GM23338 (cell line): ENCODE results near the gene GRHL3. TPM values are rescaled to one million over a fixed set of nuclear protein-coding genes. Genes with fewer than 3 reads are reported as not detected.

ENCODE experiments used
- ATAC-seq: fragments of 200-7000 bp; cut with Tn5 transposase; 3 replicates; pipeline ENCODE4 v1.9.1; 2020
- DNase-seq: peaks from one replicate; pipeline ENCODE4 v3.0.0-alpha.2; 2015; ENCODE audit warnings: low spot score
- H2AFZ ChIP-seq: fragments of 200-600 bp; sonication (generic); 2 replicates; pipeline ENCODE4 v1.8.0; 2016; ENCODE audit warnings: antibody characterized with exemption, mild to moderate bottlenecking, moderate library complexity
- H3F3A ChIP-seq: fragments of 200-600 bp; sonication (generic); replicated peaks from 2 replicates; pipeline ENCODE4 v1.8.0; 2017; ENCODE audit warnings: antibody characterized with exemption, mixed run types, low read depth
- H3K27ac ChIP-seq: fragments of 200-600 bp; sonication (generic); 2 replicates; pipeline ENCODE4 v1.6.1; 2016; ENCODE audit warnings: low read depth
- H3K27me3 ChIP-seq: fragments of 200-600 bp; sonication (generic); 2 replicates; pipeline ENCODE4 v1.8.0; 2016; ENCODE audit warnings: mild to moderate bottlenecking, mixed run types, moderate library complexity; ENCODE audit not compliant: insufficient read depth
- H3K36me3 ChIP-seq: fragments of 200-600 bp; sonication (generic); 2 replicates; pipeline ENCODE4 v1.8.0; 2016; ENCODE audit warnings: mild to moderate bottlenecking; ENCODE audit not compliant: insufficient read depth
- H3K4me1 ChIP-seq: fragments of 200-600 bp; sonication (generic); 2 replicates; pipeline ENCODE4 v1.8.0; 2016; ENCODE audit warnings: mild to moderate bottlenecking, moderate library complexity; ENCODE audit not compliant: insufficient read depth
- H3K4me2 ChIP-seq: fragments of 200-600 bp; sonication (generic); 2 replicates; pipeline ENCODE4 v1.7.1; 2017; ENCODE audit warnings: mixed run types
- H3K4me3 ChIP-seq: fragments of 200-600 bp; sonication (generic); 2 replicates; pipeline ENCODE4 v1.6.1; 2016; ENCODE audit warnings: mixed run types
- H3K79me2 ChIP-seq: fragments of 200-600 bp; sonication (generic); replicated peaks from 2 replicates; pipeline ENCODE4 v1.8.0; 2017; ENCODE audit warnings: mild to moderate bottlenecking; ENCODE audit not compliant: insufficient read depth
- H3K9me2 ChIP-seq: fragments of 200-600 bp; sonication (generic); 2 replicates; pipeline ENCODE4 v1.8.0; 2017; ENCODE audit not compliant: insufficient read depth
- H4K20me1 ChIP-seq: fragments of 200-600 bp; sonication (generic); replicated peaks from 2 replicates; pipeline ENCODE4 v1.8.0; 2017; ENCODE audit warnings: mild to moderate bottlenecking; ENCODE audit not compliant: insufficient read depth
- H3K27ac Mint-ChIP-seq: 2 replicates; pipeline ENCODE4 v1.8.0; 2020; ENCODE audit warnings: inconsistent platforms, mild to moderate bottlenecking, moderate library complexity, mixed read lengths
- H3K27me3 Mint-ChIP-seq: 3 replicates; pipeline ENCODE4 v1.8.0; 2022; ENCODE audit warnings: low read depth, mild to moderate bottlenecking, moderate library complexity, mixed read lengths, inconsistent platforms; ENCODE audit not compliant: insufficient read depth, poor library complexity
- H3K36me3 Mint-ChIP-seq: 3 replicates; pipeline ENCODE4 v1.8.0; 2021; ENCODE audit warnings: low read depth, mild to moderate bottlenecking, inconsistent platforms, moderate library complexity, mixed read lengths
- H3K4me1 Mint-ChIP-seq: 3 replicates; pipeline ENCODE4 v1.8.0; 2020; ENCODE audit warnings: mild to moderate bottlenecking, inconsistent platforms, mixed read lengths
- H3K4me3 Mint-ChIP-seq: 3 replicates; pipeline ENCODE4 v1.8.0; 2021; ENCODE audit warnings: moderate library complexity, mild to moderate bottlenecking, inconsistent platforms, mixed read lengths
- H3K9me3 Mint-ChIP-seq: 3 replicates; pipeline ENCODE4 v1.8.0; 2020; ENCODE audit warnings: moderate library complexity, mild to moderate bottlenecking, inconsistent platforms, mixed read lengths
- CREB1 ChIP-seq: fragments of 250-450 bp; sonication (Bioruptor Pico); IDR thresholded peaks from 2 replicates; pipeline ENCODE4 v1.5.0; 2020; ENCODE audit warnings: low read depth, mild to moderate bottlenecking, moderate library complexity
- CTCF ChIP-seq, 2 experiments: fragments of 200-600 bp in 1 of 2; sonication (generic) in 1 of 2; conservative IDR thresholded peaks; 2 replicates each; pipeline versions ENCODE4 v1.5.1 to v1.6.1; 2016 to 2017; ENCODE audit warnings: antibody characterized with exemption in 2 of 2, low read depth in 2 of 2, mild to moderate bottlenecking in 2 of 2, moderate library complexity in 1 of 2
- ETS1 ChIP-seq: IDR thresholded peaks from 2 replicates; pipeline ENCODE4 v1.6.1; 2016; ENCODE audit warnings: antibody characterized with exemption
- EZH2 ChIP-seq: fragments of 200-600 bp; sonication (generic); IDR thresholded peaks from one replicate; pipeline ENCODE4 v1.8.0; 2017; ENCODE audit warnings: antibody characterized with exemption, mild to moderate bottlenecking, low read depth; ENCODE audit not compliant: unreplicated experiment
- EZH2phosphoT487 ChIP-seq: fragments of 200-600 bp; sonication (generic); IDR thresholded peaks from one replicate; pipeline ENCODE4 v1.8.1; 2018; ENCODE audit warnings: antibody characterized with exemption; ENCODE audit not compliant: unreplicated experiment
- JUNB ChIP-seq: IDR thresholded peaks from one replicate; pipeline ENCODE4 v1.6.1; 2016; ENCODE audit warnings: antibody characterized with exemption; ENCODE audit not compliant: unreplicated experiment
- NANOG ChIP-seq: IDR thresholded peaks from 2 replicates; pipeline ENCODE4 v1.6.1; 2016; ENCODE audit warnings: antibody characterized with exemption, borderline replicate concordance
- POLR2AphosphoS5 ChIP-seq: IDR thresholded peaks from 2 replicates; pipeline ENCODE4 v1.6.1; 2016; ENCODE audit warnings: antibody characterized with exemption, low read depth
- REST ChIP-seq: IDR thresholded peaks from one replicate; pipeline ENCODE4 v1.6.1; 2018; ENCODE audit warnings: antibody characterized with exemption; ENCODE audit not compliant: unreplicated experiment
- STAT1 ChIP-seq: IDR thresholded peaks from one replicate; pipeline ENCODE4 v1.6.1; 2016; ENCODE audit warnings: antibody characterized with exemption; ENCODE audit not compliant: unreplicated experiment
- ZNF114 ChIP-seq: fragments of 250-450 bp; sonication (Bioruptor Pico); IDR thresholded peaks from 2 replicates; pipeline ENCODE4 v1.5.0; 2020; ENCODE audit warnings: mild to moderate bottlenecking, moderate library complexity
- ZNF331 ChIP-seq: fragments of 250-450 bp; sonication (Bioruptor Pico); IDR thresholded peaks from 2 replicates; pipeline ENCODE4 v1.5.0; 2020; ENCODE audit warnings: low read depth, mild to moderate bottlenecking, moderate library complexity
- polyA plus RNA-seq: library from polyadenylated mRNA; unstranded; fragments of >200 nt; fragmentation: Nextera tagmentation; extraction: Ambion mirVana; gene quantifications from 2 replicates; pipeline ENCODE4 v1.2.1, GENCODE V29; 2016
- total RNA-seq: library from RNA; depleted of rRNA; stranded (reverse); fragments of >200 nt; shearing (Covaris generic); gene quantifications from 2 replicates; pipeline ENCODE4 v1.2.3, GENCODE V29; 2014
- TF ChIP-seq, protein P1 (sequence below): fragments of 250-450 bp; sonication (Bioruptor Pico); IDR thresholded peaks from 2 replicates; pipeline ENCODE4 v1.5.0; 2020; ENCODE audit warnings: mild to moderate bottlenecking, moderate library complexity

Gene GRHL3
- total and polyA plus RNA-seq, 2 experiments from 2014 or later, result 0.78 to 1.1 TPM

DNA sequence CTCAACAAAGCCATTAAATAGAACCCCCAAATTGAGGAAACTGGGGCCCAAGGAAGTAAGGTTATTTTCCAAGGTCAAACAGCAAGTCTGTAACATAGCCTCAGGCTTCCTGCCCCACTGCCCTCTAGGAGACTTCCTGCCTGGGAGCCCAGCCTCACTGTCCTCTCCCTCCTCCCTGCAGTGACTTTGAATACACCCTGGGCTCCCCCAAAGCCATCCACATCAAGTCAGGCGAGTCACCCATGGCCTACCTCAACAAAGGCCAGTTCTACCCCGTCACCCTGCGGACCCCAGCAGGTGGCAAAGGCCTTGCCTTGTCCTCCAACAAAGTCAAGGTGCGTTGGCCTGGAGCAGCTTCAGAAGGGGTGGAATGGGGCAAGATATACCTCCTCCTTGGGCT, 18.3 kb downstream of the GRHL3 start:
- H3K4me2 ChIP-seq, result peak overlapping the region; percentile 51; the same call in 1 of the 2 replicates
- H4K20me1 ChIP-seq, result no peaks in the 10 kb centered on the region
- H3K27me3 Mint-ChIP-seq, result peaks cover 18% of the 10 kb centered on the region
- H3K4me3 Mint-ChIP-seq, result no peak overlapping the region; the same call in 2 of the 3 replicates
- no peak overlapping the region for H3K4me3 ChIP-seq
- no peaks in the 10 kb centered on the region for H3K27me3 ChIP-seq
- TF ChIP-seq, protein P1, sequence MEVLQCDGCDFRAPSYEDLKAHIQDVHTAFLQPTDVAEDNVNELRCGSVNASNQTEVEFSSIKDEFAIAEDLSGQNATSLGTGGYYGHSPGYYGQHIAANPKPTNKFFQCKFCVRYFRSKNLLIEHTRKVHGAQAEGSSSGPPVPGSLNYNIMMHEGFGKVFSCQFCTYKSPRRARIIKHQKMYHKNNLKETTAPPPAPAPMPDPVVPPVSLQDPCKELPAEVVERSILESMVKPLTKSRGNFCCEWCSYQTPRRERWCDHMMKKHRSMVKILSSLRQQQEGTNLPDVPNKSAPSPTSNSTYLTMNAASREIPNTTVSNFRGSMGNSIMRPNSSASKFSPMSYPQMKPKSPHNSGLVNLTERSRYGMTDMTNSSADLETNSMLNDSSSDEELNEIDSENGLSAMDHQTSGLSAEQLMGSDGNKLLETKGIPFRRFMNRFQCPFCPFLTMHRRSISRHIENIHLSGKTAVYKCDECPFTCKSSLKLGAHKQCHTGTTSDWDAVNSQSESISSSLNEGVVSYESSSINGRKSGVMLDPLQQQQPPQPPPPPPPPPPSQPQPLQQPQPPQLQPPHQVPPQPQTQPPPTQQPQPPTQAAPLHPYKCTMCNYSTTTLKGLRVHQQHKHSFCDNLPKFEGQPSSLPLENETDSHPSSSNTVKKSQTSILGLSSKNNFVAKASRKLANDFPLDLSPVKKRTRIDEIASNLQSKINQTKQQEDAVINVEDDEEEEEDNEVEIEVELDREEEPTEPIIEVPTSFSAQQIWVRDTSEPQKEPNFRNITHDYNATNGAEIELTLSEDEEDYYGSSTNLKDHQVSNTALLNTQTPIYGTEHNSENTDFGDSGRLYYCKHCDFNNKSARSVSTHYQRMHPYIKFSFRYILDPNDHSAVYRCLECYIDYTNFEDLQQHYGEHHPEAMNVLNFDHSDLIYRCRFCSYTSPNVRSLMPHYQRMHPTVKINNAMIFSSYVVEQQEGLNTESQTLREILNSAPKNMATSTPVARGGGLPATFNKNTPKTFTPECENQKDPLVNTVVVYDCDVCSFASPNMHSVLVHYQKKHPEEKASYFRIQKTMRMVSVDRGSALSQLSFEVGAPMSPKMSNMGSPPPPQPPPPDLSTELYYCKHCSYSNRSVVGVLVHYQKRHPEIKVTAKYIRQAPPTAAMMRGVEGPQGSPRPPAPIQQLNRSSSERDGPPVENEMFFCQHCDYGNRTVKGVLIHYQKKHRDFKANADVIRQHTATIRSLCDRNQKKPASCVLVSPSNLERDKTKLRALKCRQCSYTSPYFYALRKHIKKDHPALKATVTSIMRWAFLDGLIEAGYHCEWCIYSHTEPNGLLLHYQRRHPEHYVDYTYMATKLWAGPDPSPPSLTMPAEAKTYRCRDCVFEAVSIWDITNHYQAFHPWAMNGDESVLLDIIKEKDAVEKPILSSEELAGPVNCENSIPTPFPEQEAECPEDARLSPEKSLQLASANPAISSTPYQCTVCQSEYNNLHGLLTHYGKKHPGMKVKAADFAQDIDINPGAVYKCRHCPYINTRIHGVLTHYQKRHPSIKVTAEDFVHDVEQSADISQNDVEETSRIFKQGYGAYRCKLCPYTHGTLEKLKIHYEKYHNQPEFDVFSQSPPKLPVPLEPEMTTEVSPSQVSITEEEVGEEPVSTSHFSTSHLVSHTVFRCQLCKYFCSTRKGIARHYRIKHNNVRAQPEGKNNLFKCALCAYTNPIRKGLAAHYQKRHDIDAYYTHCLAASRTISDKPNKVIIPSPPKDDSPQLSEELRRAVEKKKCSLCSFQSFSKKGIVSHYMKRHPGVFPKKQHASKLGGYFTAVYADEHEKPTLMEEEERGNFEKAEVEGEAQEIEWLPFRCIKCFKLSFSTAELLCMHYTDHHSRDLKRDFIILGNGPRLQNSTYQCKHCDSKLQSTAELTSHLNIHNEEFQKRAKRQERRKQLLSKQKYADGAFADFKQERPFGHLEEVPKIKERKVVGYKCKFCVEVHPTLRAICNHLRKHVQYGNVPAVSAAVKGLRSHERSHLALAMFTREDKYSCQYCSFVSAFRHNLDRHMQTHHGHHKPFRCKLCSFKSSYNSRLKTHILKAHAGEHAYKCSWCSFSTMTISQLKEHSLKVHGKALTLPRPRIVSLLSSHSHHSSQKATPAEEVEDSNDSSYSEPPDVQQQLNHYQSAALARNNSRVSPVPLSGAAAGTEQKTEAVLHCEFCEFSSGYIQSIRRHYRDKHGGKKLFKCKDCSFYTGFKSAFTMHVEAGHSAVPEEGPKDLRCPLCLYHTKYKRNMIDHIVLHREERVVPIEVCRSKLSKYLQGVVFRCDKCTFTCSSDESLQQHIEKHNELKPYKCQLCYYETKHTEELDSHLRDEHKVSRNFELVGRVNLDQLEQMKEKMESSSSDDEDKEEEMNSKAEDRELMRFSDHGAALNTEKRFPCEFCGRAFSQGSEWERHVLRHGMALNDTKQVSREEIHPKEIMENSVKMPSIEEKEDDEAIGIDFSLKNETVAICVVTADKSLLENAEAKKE (CRISPR knock-in tag), result no peak
- TF ChIP-seq EZH2phosphoT487, result no peak
- no peak for TF ChIP-seq ZNF114 (CRISPR knock-in tag)
- no peak for TF ChIP-seq ZNF331 (CRISPR knock-in tag)
- no peak for TF ChIP-seq STAT1
- TF ChIP-seq CTCF (conservative IDR thresholded peaks at IDR 0.05; ENCODE audit: low read depth in 2 of 2), result no peak
- no peak for TF ChIP-seq REST
- TF ChIP-seq CREB1 (CRISPR knock-in tag), result no peak
- no peak for TF ChIP-seq JUNB
- TF ChIP-seq EZH2, result no peak
- no peak for TF ChIP-seq ETS1
- no peak for TF ChIP-seq NANOG
- TF ChIP-seq POLR2AphosphoS5, result no peak
- H3K27ac ChIP-seq, result no peak overlapping the region
- H3K4me1 Mint-ChIP-seq, result peaks cover 56% of the 10 kb centered on the region
- DNase-seq (no peak), ATAC-seq (peak; percentile 20)
- H3K36me3 ChIP-seq, result no peaks in the 10 kb centered on the region
- no peaks in the 10 kb centered on the region for H3K79me2 ChIP-seq
- no peaks in the 10 kb centered on the region for H3K9me3 Mint-ChIP-seq
- H3K36me3 Mint-ChIP-seq, result no peaks in the 10 kb centered on the region
- no peaks in the 10 kb centered on the region for H3K9me2 ChIP-seq
- H3F3A ChIP-seq, result no peaks in the 10 kb centered on the region
- H3K4me1 ChIP-seq, result peaks cover 28% of the 10 kb centered on the region
- no peak overlapping the region for H2AFZ ChIP-seq
- no peak overlapping the region for H3K27ac Mint-ChIP-seq
